Gastrocnemius medialis (tissue), 4 donors: Measurements from ENCODE around the gene USB1. TPM values are rescaled to one million over a fixed set of nuclear protein-coding genes. Genes with fewer than 3 reads are reported as not detected.
"Not testable (repeated sequence)": the region's sequence is repeated elsewhere in the genome, so short reads cannot be mapped to it uniquely, and the experiment has no call there.

Experiments used
- ATAC-seq, 2 donors: fragments of 150-250 bp; one replicate each; pipeline ENCODE4 v1.9.1; 2016
- DNase-seq, 2 donors: peaks; one replicate each; pipeline ENCODE4 v3.0.0-alpha.2; 2019
- H3K27ac ChIP-seq, 4 donors: fragments of 200-600 bp; sonication (generic); 1 replicate in 1 of 4; 2 replicates in 3 of 4; pipeline ENCODE4 v1.5.1; 2016 to 2018; ENCODE audit warnings: mild to moderate bottlenecking in 2 of 4, moderate library complexity in 1 of 4
- H3K27me3 ChIP-seq, 3 donors: fragments of 200-600 bp; sonication (generic) in 2 of 3; 1 replicate in 1 of 3; 2 replicates in 2 of 3; pipeline versions ENCODE4 v1.5.1 to v1.6.0; 2016 to 2019; ENCODE audit warnings: mild to moderate bottlenecking in 1 of 3, moderate library complexity in 1 of 3
- H3K36me3 ChIP-seq, 2 donors: fragments of 200-600 bp; sonication (generic) in 1 of 2; one replicate each; pipeline ENCODE4 v1.5.1; 2017 to 2018
- H3K4me1 ChIP-seq, 2 donors: fragments of 200-600 bp; sonication (generic) in 1 of 2; one replicate each; pipeline ENCODE4 v1.5.1; 2016 to 2017; ENCODE audit warnings: mild to moderate bottlenecking in 2 of 2
- H3K4me3 ChIP-seq, 4 donors: fragments of 200-600 bp; sonication (generic) in 3 of 4; 1 replicate in 1 of 4; 2 replicates in 3 of 4; pipeline ENCODE4 v1.5.1; 2016 to 2019; ENCODE audit warnings: mild to moderate bottlenecking in 2 of 4
- H3K9me3 ChIP-seq, 3 donors: fragments of 200-600 bp; sonication (generic) in 2 of 3; 1 replicate in 1 of 3; 2 replicates in 2 of 3; pipeline ENCODE4 v1.5.1; 2016 to 2019
- CTCF ChIP-seq, 5 experiments: fragments of 450-650 bp in 3 of 5; fragments of 200-600 bp in 2 of 5; sonication (generic) in 2 of 5; IDR thresholded peaks in 4 of 5; conservative IDR thresholded peaks in 1 of 5; 1 replicate in 4 of 5; 2 replicates in 1 of 5; pipeline ENCODE4 v1.5.1; 2016 to 2019; ENCODE audit warnings: antibody characterized with exemption in 5 of 5, mild to moderate bottlenecking in 3 of 5, moderate library complexity in 3 of 5
- POLR2A ChIP-seq, 2 donors: fragments of 450-650 bp; IDR thresholded peaks; one replicate each; pipeline ENCODE4 v1.6.1; 2017; ENCODE audit warnings: antibody characterized with exemption in 2 of 2, mild to moderate bottlenecking in 2 of 2, moderate library complexity in 2 of 2
- in situ Hi-C, 4 donors: fragments of 200-750 bp; cut with MboI; loops; one replicate each; pipeline versions ENCODE4 v1.15.0 to v1.8.0; 2017; ENCODE audit warnings: low sequenced_read_pairs in 4 of 4
- intact Hi-C: fragments of 100-400 bp; cut with DNase I; formaldehyde crosslinking; loops from one replicate; pipeline ENCODE4 v1.15.1; 2023; ENCODE audit warnings: low total_unique reads
- total RNA-seq, 4 donors: library from RNA; depleted of rRNA; stranded (reverse); fragments of >200 nt; gene quantifications; one replicate each; pipeline versions ENCODE4 v1.1.0 to v1.2.3, GENCODE V29; 2016

USB1 gene
- total RNA-seq, 4 donors from 2014 or later = 5.7 to 31.2 (median 15.9) TPM

DNA sequence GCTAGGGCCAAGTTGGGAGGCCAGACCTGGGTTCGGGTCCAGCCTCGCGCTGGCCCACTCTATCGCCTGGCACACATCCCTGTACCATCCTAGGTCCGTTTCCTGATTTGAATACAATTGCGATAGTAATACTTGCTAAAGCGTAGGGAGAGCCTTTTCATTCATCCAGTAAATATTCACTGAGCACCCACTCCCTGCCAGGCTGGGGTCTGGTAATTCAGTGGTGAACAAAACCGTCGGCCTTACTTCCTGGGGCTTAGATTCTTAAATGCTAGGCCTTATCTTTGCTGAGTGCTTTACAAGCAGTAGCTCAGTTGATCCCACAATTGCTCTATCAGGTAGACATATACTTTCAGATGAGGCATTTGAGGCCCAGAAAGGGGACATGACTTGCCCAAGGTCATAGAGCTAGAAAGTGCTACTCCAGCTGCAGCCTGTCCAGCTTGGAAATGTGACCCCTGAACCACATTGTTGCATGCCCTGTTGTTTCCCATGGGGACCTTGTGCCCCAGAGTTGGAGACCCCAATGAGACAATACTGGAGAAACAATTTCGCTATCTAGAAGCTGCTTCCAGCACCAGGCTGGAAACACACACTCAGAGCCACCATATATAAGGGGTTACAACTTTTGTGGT is 691 bp downstream of the USB1 start:
- no peaks in the 10 kb centered on the region for H3K9me3 ChIP-seq
- in situ Hi-C loops (loop anchor here (5.0 to 25.0 kb wide), 5 partner anchors 100 to 265 kb away; partner anchors contain the start of gene KATNB1 (in 1 of the 4)), intact Hi-C loops (loop anchor here (1.0 to 10.0 kb wide), 5 partner anchors 23 to 407 kb away; partner anchors contain the start of genes KATNB1 and MMP15)
- TF ChIP-seq POLR2A (IDR thresholded peaks at IDR 0.05) (no peak), CTCF (IDR thresholded peaks at IDR 0.05 in 4 of 5, conservative IDR thresholded peaks at IDR 0.05 in 1 of 5) (no peak)
- H3K27me3 ChIP-seq = no peaks in the 10 kb centered on the region
- DNase-seq (no peak), ATAC-seq (no peak)
- H3K4me3 ChIP-seq = peak overlapping the region; percentile 69 to 88 (median 78)
- peaks cover 0 to 25% of the 10 kb centered on the region in 2 donors for H3K36me3 ChIP-seq
- peak overlapping the region; percentile 97 to 99 (median 98) for H3K27ac ChIP-seq
- H3K4me1 ChIP-seq = peaks cover 19 to 21% of the 10 kb centered on the region in 2 donors

- peaks cover 19 to 21% of the 10 kb centered on the region in 2 donors for H3K4me1 ChIP-seq
- no peak overlapping the region for H3K4me3 ChIP-seq
- intact Hi-C loops (loop anchor here (5.0 to 10.0 kb wide), 2 partner anchors 225 to 408 kb away; no protein-coding TSS in a partner anchor), in situ Hi-C loops (loop anchor here (5.0 to 25.0 kb wide), 5 partner anchors 100 to 265 kb away; partner anchors contain the start of gene KATNB1 (in 1 of the 4))
- H3K9me3 ChIP-seq = no peaks in the 10 kb centered on the region
- ATAC-seq (no peak), DNase-seq (no peak)
- no peaks in the 10 kb centered on the region for H3K27me3 ChIP-seq
- peaks cover 0 to 20% of the 10 kb centered on the region in 2 donors for H3K36me3 ChIP-seq
- no peak overlapping the region for H3K27ac ChIP-seq
- TF ChIP-seq POLR2A (IDR thresholded peaks at IDR 0.05) (no peak), CTCF (IDR thresholded peaks at IDR 0.05 in 4 of 5, conservative IDR thresholded peaks at IDR 0.05 in 1 of 5) (no peak)
These were observed 1.2 kb downstream of the USB1 start for GRCh38 chr16:58002416-58002800.

GRCh38 chr16:58002936-58003335 is 1.7 kb downstream of the USB1 start:
- Histone ChIP-seq H3K4me1 (peaks cover 19 to 21% of the 10 kb centered on the region in 2 donors), H3K27ac (no peak overlapping the region), H3K4me3 (no peak overlapping the region), H3K9me3 (no peaks in the 10 kb centered on the region), H3K36me3 (peaks cover 0 to 15% of the 10 kb centered on the region in 2 donors), H3K27me3 (no peaks in the 10 kb centered on the region)
- in situ Hi-C loops = loop anchor here (5.0 to 25.0 kb wide), 5 partner anchors 101 to 266 kb away; partner anchors contain the start of gene KATNB1 (in 1 of the 4)
- intact Hi-C loops = loop anchor here (5.0 to 10.0 kb wide), 2 partner anchors 226 to 408 kb away; no protein-coding TSS in a partner anchor
- no peak for ATAC-seq
- TF ChIP-seq CTCF (IDR thresholded peaks at IDR 0.05 in 4 of 5, conservative IDR thresholded peaks at IDR 0.05 in 1 of 5) (no peak), POLR2A (IDR thresholded peaks at IDR 0.05) (no peak)
- no peak for DNase-seq

GRCh38 chr16:58004736-58005135 is 3.5 kb downstream of the USB1 start:
- Histone ChIP-seq H3K27ac (peak overlapping the region in 3 of 4 donors; percentile 33 to 56 (median 48)), H3K4me1 (peaks cover 8 to 12% of the 10 kb centered on the region in 2 donors), H3K36me3 (peaks cover 0 to 14% of the 10 kb centered on the region in 2 donors), H3K4me3 (peak overlapping the region in 1 of 4 donors; percentile 22)
- peak in 1 of 2 donors; percentile 72 for DNase-seq
- H3K27me3 ChIP-seq, ATAC-seq, H3K9me3 ChIP-seq: not testable (repeated sequence)
- intact Hi-C loops (loop anchor here (1.0 to 10.0 kb wide), 3 partner anchors 105 to 410 kb away; no protein-coding TSS in a partner anchor), in situ Hi-C loops (loop anchor here (5.0 to 25.0 kb wide), 5 partner anchors 102 to 267 kb away; partner anchors contain the start of gene KATNB1 (in 1 of the 4))

DNA sequence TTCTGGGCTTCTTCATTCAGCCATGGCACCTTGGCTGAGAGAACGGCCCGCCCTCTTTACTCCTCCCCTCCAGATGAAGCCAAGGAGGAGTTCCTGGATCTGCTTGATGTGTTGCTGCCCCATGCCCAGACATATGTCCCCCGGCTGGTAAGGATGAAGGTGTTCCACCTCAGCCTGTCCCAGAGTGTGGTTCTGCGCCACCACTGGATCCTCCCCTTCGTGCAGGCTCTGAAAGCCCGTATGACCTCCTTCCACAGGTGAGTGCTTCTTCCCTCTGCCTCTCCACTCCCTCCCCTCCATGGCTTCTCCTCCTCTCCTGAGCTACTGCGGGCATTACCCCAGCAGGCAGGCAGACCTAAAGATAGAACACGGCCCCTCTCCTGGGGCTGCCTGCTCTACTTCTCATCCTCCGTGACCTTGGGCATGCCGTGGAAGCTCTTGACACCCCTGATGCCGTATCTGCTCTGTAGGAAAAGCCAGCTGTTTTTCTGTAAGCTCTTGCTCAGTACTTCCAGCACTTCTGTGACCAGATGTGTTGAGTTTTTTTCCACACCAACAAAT is 8.7 kb downstream of the USB1 start:
- H3K9me3 ChIP-seq = no peaks in the 10 kb centered on the region
- in situ Hi-C loops = loop anchor here in 3 of 4 donors (10.0 to 25.0 kb wide), 4 partner anchors 115 to 273 kb away; partner anchors contain the start of gene KATNB1 (in 1 of the 3)
- no peaks in the 10 kb centered on the region for H3K27me3 ChIP-seq
- peaks cover 0 to 2% of the 10 kb centered on the region in 2 donors for H3K4me1 ChIP-seq
- TF ChIP-seq CTCF (IDR thresholded peaks at IDR 0.05 in 4 of 5, conservative IDR thresholded peaks at IDR 0.05 in 1 of 5) (no peak), POLR2A (IDR thresholded peaks at IDR 0.05) (no peak)
- peaks cover 0 to 37% of the 10 kb centered on the region in 2 donors for H3K36me3 ChIP-seq
- no peak overlapping the region for H3K4me3 ChIP-seq
- ATAC-seq (no peak), DNase-seq (no peak)
- intact Hi-C loops = loop anchor here (10.0 kb wide), 1 partner anchor 415 kb away; no protein-coding TSS in a partner anchor
- H3K27ac ChIP-seq = no peak overlapping the region
